DOHH2 (cell line): ENCODE measurements around the gene TIGD1.

Experiments used
- EZH2phosphoT487 ChIP-seq: fragments of 200-600 bp; sonication (generic); IDR thresholded peaks from 2 replicates; pipeline ENCODE4 v1.6.1; 2017; ENCODE audit warnings: borderline replicate concordance, mild to moderate bottlenecking, antibody characterized with exemption, low read length, moderate library complexity, mixed read lengths
- TF ChIP-seq, protein P1 (sequence below): fragments of 200-600 bp; sonication (generic); IDR thresholded peaks from one replicate; pipeline ENCODE4 v1.5.1; 2014; ENCODE audit warnings: antibody characterized with exemption, mild to moderate bottlenecking, low read depth, low read length; ENCODE audit not compliant: poor library complexity, severe bottlenecking

DNA sequence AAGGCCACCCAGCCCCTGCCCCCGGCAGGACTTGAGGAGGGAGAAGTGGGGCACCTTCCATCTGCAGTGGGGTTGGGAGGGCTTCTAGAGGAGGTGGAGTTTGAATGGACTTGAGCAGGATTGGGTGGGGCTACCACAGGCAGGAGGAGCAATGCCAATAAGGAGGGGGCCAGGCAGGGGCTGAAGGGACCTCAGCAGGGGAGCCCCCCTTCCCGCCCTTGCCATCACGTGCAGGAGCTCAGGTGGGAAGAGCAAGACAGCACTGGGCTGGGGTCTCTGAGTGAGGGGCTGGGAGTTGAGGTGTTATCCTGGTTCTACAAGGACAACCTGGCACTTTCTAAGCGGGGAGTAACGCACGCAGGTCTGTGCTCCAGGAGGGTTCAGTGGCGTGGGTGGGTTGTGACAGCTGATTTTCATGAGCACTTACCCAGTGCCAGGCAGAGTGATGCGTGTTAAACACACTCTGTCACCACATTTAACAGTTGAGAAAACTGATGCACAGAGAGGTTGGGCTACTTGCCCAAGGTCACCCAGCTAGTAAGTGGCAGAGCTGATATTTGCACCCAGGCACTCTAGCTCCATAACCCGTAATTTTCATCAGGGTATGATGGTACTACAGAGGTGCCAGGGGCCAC, 19.6 kb downstream of the TIGD1 start:
- TF ChIP-seq EZH2phosphoT487 = no peak
- TF ChIP-seq, protein P1, sequence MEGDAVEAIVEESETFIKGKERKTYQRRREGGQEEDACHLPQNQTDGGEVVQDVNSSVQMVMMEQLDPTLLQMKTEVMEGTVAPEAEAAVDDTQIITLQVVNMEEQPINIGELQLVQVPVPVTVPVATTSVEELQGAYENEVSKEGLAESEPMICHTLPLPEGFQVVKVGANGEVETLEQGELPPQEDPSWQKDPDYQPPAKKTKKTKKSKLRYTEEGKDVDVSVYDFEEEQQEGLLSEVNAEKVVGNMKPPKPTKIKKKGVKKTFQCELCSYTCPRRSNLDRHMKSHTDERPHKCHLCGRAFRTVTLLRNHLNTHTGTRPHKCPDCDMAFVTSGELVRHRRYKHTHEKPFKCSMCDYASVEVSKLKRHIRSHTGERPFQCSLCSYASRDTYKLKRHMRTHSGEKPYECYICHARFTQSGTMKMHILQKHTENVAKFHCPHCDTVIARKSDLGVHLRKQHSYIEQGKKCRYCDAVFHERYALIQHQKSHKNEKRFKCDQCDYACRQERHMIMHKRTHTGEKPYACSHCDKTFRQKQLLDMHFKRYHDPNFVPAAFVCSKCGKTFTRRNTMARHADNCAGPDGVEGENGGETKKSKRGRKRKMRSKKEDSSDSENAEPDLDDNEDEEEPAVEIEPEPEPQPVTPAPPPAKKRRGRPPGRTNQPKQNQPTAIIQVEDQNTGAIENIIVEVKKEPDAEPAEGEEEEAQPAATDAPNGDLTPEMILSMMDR = no peak
